ENCODE results near the gene FCER1G. TPM values are rescaled to one million over a fixed set of nuclear protein-coding genes. Genes with fewer than 3 reads are reported as not detected.

FCER1G gene
- total and polyA plus RNA-seq, 9 of the 15 experiments (the other 6 are each of a cell fraction or from before 2014, with no cell fraction given) = 0.15 to 0.69 (median 0.31) TPM; not detected in 2

DNA sequence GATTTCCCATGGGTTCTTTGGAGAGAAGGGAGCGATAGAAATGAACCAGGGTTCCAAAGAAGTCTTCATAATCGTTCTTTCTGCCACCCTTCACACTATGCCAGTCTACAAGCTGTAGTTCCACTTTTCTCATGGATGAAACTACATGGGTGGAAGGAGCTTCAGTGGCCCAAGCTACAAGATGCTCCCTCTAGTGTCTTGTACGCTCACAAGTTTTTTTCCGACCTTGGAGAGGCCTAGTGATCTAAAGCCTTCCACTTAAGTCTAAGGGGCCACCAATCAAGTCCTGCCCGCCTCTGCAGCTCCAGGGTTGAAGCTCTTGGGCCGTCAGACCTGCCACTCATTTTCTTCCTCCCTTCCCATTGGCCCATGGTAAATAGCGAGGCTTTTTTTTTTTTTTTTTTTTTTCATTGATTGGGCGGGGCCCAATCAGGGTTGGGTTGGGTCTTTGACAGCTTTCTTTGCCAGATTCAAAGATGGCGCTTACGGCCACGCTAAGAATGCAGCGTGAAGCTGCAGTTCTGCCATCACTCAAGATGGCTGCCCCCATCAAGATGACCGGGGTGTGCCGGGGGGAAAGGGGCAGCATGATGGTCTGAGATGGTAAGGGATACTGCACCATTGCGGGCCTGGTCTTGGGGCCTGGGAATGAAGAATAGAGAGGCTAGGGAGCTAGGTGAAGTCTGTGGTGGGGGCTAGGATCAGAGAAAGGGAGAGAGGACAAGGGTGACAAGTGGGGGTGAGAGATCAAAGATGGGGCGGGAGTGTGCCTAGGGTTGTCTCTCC, 10.6 kb downstream of the FCER1G start, which contains the start of gene TOMM40L (continued):
- TF ChIP-seq ZBTB11 (CRISPR knock-in tag; IDR thresholded peaks at IDR 0.05) (peak in 1 of 3 experiments; percentile 68; a peak in 2 of 6 replicates), XRCC3 (IDR thresholded peaks at IDR 0.05) (no peak), HEY1 (CRISPR knock-in tag; IDR thresholded peaks at IDR 0.05; ENCODE audit: borderline replicate concordance) (no peak), ILK (tag; IDR thresholded peaks at IDR 0.05; ENCODE audit: borderline replicate concordance, low read depth) (no peak), BRF1 (IDR thresholded peaks at IDR 0.05; ENCODE audit: borderline replicate concordance, extremely low read depth, insufficient read length) (no peak), ZNF76 (CRISPR knock-in tag; IDR thresholded peaks at IDR 0.05; ENCODE audit: borderline replicate concordance) (no peak), ZNF263 (CRISPR knock-in tag; IDR thresholded peaks at IDR 0.05; ENCODE audit: borderline replicate concordance) (0 out of 2 replicates have a peak, but pooled peaks have one; percentile 20), TFAM (CRISPR knock-in tag; conservative IDR thresholded peaks at IDR 0.05) (no peak), SRSF7 (optimal IDR thresholded peaks at IDR 0.05; ENCODE audit: low read depth, low read length) (no peak), FOXK1 (CRISPR knock-in tag; IDR thresholded peaks at IDR 0.05; ENCODE audit: borderline replicate concordance) (no peak), ERF (CRISPR knock-in tag; IDR thresholded peaks at IDR 0.05) (no peak), CBX2 (IDR thresholded peaks at IDR 0.05; ENCODE audit: insufficient read depth, low read length, poor library complexity, severe bottlenecking) (no peak), ZBTB7A (IDR thresholded peaks at IDR 0.05; ENCODE audit: borderline replicate concordance, control insufficient read depth, low read depth, low read length) (peak; percentile 69; the same call in 1 of the 2 replicates), OTX1 (CRISPR knock-in tag; IDR thresholded peaks at IDR 0.05) (no peak), RBBP5 (IDR thresholded peaks at IDR 0.05; ENCODE audit: borderline replicate concordance, insufficient read depth, low read length, poor library complexity, severe bottlenecking) (peak; percentile 37), NFATC3 (IDR thresholded peaks at IDR 0.05) (no peak), HDGF (IDR thresholded peaks at IDR 0.05) (no peak; the same call in 1 of the 2 replicates), HOXB6 (CRISPR knock-in tag; IDR thresholded peaks at IDR 0.05; ENCODE audit: borderline replicate concordance) (no peak), ZNF644 (tag; IDR thresholded peaks at IDR 0.05; ENCODE audit: low read depth) (peak; percentile 83), ZBED1 (IDR thresholded peaks at IDR 0.05) (no peak), SREBF1 (IDR thresholded peaks at IDR 0.05; ENCODE audit: borderline replicate concordance, low read depth, low read length) (no peak)
- TF ChIP-seq, protein P1, sequence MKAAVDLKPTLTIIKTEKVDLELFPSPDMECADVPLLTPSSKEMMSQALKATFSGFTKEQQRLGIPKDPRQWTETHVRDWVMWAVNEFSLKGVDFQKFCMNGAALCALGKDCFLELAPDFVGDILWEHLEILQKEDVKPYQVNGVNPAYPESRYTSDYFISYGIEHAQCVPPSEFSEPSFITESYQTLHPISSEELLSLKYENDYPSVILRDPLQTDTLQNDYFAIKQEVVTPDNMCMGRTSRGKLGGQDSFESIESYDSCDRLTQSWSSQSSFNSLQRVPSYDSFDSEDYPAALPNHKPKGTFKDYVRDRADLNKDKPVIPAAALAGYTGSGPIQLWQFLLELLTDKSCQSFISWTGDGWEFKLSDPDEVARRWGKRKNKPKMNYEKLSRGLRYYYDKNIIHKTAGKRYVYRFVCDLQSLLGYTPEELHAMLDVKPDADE (conservative IDR thresholded peaks at IDR 0.05; ENCODE audit: control insufficient read depth, low read depth, low read length) = 0 out of 2 replicates have a peak, but pooled peaks have one; percentile 53
